HK-2 (cell line): ENCODE measurements around the gene TMX4.
"Not testable (repeated sequence)": the region's sequence is repeated elsewhere in the genome, so short reads cannot be mapped to it uniquely, and the experiment has no call there.

Source experiments
- DNase-seq: peaks from one replicate; pipeline ENCODE4 v3.0.0-alpha.2; 2018; ENCODE audit not compliant: unreplicated experiment

TMX4 gene, protein sequence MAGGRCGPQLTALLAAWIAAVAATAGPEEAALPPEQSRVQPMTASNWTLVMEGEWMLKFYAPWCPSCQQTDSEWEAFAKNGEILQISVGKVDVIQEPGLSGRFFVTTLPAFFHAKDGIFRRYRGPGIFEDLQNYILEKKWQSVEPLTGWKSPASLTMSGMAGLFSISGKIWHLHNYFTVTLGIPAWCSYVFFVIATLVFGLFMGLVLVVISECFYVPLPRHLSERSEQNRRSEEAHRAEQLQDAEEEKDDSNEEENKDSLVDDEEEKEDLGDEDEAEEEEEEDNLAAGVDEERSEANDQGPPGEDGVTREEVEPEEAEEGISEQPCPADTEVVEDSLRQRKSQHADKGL

DNA sequence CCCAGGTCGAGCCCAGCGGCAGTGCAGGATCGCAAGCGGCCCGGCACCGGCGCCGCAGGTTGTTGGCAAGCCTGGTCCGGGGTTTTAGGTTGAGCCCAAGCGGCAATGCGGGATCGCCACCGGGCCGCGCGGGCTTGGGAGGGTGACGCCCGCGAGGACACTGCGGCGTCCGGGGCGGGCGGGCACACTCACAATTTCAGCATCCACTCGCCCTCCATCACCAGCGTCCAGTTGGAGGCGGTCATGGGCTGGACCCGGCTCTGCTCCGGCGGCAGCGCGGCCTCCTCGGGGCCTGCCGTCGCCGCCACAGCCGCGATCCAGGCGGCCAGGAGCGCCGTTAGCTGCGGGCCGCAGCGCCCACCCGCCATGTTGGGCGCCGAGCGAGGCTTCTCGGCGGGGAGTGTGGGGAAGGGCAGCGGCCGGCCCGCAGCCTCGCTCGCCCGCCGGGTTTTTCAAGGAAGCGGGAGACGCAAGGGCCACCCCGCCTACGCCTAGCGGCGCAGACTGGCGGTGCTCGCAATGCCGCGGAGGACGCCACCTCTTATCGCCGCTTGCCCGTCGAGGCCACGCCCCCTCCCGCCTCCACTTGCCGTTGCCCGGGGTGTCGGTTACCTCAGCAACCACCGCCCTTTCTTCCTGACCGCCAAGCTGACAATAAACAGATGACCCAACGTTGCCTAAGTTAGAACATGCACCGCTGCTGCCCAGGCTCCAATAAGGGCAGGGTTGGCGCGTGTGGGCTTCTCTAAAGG lies at the start of gene TMX4:
Gene TMX4 (minus strand): TSS at position 516 of the 752 bp plus-strand sequence. CDS start 148 bp downstream, at position 368.
- peak; percentile 98 for DNase-seq

GRCh38 chr20:8067082-8067481 lies 47.5 kb upstream of the TMX4 start:
- DNase-seq: no peak

- DNase-seq: no peak
Measured at GRCh38 chr20:8066662-8067061, 47.1 kb upstream of the TMX4 start.

DNA sequence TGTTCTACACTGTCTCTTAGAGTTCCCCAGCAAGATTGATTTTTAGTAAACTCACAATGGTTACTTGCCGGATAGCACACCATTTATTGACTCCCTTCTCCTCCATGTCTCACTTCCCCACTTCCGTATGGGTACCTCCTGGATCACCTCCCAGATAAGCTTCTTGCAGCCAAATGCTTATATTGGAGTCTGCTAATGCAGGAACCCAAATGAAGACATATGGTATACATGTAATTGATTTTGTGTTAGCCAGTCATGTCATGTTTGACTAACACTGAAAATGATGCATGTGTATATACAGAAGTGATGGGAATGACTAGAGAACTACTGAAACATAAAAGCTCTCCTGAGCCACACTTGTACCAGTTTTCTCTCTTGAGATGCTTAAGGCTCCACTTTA lies 46.1 kb upstream of the TMX4 start:
- no peak for DNase-seq

DNA sequence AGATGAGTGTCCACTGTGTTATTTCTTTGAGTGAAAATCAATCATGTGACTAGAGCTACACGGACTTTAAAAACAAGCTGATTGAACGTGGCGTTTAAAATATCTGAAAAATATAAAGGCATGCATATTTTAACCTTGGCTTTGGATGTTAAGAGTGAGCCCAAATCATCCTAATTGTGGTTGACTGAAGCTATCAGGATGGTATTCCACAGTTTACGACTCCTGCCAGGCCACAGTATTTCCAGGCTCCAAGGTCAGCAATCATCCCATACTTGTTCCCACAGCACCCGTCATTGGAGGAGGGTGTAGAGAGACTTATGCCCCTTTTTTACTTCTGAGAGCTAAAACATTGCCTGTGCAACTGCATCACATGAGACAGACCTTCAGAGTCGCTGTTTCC lies 43.2 kb upstream of the TMX4 start:
- DNase-seq: no peak

DNA sequence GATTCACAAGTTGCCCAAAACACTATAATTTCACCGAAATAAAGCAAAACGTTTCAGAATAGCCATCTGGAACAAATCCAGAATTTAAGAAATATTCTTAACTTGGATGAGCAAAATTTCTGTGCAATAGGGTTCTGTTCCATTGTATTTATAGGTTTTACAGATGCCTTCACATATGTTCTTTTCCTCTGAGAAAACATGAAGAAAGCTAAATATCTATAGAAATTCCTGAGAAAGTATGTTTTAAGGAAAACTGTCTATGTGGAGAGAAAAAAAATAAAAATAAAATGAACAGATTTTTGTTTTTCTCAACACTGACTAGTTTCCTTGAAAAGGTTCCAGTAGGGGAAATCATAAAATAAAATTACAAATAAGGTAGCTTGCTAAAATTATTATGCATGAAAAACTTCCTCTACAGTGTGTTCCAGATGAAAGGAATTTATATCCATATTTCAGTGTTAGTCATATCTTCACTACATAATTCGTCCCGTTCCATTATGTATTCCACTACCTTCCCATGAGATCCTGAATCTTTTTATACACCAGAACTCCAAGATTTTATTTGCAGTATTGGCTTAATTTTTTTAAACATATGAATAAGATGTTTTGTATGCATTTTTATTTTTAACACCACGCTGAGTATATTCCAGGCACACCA lies 42.4 kb upstream of the TMX4 start:
- DNase-seq: no peak

DNA sequence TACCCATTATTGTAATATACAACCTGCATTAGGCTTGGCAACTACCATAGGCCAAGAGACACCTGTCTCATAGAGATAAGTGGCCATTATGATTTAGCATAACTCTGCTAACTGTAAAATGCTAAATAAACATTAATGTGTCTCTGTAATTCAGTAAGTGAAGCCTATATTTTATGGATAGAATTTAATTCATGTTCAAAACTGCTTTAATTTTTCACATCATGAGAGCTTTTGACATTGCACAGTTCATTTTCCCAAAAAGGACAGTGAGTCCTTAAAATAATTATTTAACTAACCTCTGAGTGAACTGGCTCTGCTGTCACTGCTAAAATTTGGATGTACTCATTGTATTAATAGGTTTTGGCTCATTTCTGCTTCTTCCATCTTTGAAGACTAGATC lies 41.4 kb upstream of the TMX4 start:
- DNase-seq: no peak

GRCh38 chr20:8057871-8058270 lies 38.3 kb upstream of the TMX4 start:
- no peak for DNase-seq

- DNase-seq: no peak
Measured at GRCh38 chr20:8055096-8055495, 35.5 kb upstream of the TMX4 start.

GRCh38 chr20:8050157-8050837 lies 30.7 kb upstream of the TMX4 start:
- no peak for DNase-seq

DNA sequence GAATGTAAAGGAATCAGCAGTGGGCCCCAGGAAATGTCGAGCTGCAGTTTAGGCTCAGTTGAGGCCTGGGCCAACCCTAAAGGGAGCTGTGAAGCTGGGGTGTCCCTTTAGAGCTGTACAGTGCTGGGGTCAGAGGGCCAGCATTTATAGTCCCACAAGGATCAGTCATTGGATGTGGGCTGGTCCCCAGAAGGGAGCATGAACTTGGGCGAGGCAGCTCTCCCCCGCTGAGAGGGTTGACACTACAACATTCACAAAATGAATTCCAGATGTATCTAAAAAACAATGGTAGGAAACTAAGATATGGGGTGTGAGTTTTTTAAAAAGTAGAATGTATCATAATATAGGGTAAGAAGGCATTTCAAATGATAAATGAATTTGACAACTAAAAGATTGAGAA lies 29.7 kb upstream of the TMX4 start:
- no peak for DNase-seq

DNA sequence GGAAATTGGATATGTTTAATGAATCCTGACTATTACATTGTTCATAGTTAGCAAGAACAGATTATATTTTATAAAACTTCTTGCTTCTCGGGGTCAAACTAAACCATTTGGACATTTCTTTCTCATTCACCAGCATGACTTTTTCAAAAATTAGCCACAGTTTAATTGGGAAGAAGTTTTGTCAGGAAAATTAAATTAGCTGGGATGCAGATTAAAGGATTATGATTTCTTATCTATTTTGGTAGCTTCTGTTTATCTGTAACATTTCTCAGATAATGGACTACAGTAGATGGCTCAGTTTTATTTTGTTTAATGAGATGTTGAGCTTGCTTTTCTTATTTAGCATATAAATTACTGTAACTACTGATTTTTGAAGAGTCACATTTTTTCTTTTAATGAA lies 26.4 kb upstream of the TMX4 start:
- no peak for DNase-seq

DNA sequence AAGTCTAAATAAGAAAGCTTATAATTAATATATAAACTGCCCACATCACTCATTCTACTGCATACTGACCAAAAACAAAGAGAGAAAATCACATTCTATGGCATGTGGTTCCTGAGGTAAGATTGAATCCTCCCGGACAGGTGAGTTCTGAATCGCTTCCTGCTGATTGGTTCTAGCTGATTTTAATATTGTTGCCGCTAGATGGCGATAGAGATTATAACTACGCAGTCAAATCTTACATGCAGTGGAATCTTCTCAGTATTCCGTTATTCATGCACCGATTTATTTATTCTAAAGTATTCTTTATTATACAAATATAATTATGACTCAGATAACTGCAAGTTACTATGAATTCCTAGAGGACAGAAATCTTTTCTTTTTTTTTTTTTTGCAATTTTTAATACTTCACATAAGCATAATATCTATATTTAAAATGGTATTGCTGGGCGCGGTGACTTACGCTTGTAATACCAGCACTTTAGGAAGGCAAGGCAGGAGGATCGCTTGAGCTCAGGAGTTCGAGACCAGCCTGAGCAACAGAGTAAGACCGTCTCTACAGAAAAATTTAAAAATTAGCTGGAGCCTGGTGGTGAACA lies 24.2 kb upstream of the TMX4 start:
- peak; percentile 7 for DNase-seq

GRCh38 chr20:8039042-8039441 lies 19.5 kb upstream of the TMX4 start:
- no peak for DNase-seq

DNA sequence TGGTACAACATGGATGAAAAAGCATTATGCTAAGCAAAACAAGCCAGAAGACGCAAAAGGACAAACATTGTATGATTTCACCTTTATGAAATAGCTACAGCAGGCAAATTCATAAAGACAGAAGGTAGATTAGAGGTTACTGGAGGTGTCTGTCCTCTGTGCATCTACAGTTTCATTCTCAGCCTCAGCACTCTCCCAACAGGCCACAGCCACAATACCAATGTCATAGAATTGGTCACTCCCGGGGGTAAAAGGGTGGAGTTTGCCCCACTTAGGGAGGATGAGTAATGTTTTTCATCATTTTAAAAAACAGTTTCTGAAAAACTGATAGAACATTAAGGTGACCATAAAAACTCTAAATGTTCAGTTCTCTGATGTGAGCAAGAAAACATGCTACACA lies 17.2 kb upstream of the TMX4 start:
- no peak for DNase-seq

DNA sequence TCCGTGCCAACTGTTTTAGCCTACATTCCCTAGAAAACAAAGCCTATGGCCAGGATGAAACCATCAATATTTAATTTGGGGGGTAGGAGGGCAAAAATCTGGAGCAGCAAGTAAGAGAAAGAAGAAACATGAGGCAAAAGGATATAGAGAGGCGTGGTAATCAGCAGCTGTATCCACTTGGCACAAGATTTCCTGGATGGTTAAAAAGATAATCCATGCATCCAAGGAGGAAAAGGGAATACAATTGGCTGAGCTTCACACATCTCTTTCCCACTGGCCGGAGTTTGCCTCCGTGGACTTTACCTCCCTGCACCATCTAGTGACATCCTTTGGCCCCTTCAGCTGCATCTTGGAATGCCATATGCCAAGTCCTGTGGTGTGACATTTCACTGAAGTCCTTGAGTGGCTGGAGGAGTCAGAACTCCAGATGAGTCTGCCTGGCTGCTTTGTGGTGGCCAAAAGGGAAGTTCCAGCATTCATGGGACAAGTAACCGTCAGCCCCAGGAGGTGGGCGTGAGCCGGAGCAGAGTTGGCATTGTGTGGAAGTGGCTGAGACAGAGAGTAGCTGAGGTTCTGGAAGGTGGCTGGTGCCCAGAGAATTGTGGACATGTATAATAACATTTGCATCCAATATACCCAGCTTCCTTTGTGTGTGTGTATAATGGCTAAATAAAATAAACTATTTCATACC lies 13.7 kb upstream of the TMX4 start:
- DNase-seq: no peak

DNA sequence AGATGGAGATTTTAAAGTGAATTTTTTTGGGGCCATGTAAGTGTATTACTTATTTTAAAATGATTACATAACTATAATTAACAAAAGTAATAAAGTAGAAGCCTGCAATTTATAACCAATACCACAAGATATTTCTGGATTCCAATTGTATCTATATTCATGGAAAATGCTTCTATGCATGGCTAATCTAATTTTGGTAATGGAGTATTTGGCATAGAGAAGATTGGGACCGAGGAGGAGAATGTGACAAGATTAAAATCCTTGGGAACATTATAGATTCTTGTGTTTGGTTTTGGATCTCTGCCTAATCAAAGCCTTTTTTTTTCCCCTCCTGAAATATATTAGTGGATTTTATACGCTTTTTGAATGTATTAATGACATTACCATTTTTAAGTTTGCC lies 12.9 kb upstream of the TMX4 start:
- no peak for DNase-seq

DNA sequence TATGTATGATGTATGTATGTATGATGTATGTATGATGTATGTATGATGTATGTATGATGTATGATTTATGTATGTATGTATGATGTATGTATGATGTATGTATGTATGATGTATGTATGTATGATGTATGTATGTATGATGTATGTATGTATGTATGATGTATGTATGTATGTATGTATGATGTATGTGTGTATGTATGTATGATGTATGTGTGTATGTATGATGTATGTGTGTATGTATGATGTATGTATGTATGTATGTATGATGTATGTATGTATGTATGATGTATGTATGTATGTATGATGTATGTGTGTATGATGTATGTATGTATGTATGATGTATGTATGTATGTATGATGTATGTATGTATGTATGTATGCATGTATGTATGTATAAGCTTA lies 12.0 kb upstream of the TMX4 start:
- DNase-seq: not testable (repeated sequence)

GRCh38 chr20:8021541-8022269 lies 2.1 kb upstream of the TMX4 start:
- DNase-seq: no peak

GRCh38 chr20:8020314-8021079 lies 936 bp upstream of the TMX4 start:
- DNase-seq: no peak
